Measurements from ENCODE around the gene RFX4.

DNA sequence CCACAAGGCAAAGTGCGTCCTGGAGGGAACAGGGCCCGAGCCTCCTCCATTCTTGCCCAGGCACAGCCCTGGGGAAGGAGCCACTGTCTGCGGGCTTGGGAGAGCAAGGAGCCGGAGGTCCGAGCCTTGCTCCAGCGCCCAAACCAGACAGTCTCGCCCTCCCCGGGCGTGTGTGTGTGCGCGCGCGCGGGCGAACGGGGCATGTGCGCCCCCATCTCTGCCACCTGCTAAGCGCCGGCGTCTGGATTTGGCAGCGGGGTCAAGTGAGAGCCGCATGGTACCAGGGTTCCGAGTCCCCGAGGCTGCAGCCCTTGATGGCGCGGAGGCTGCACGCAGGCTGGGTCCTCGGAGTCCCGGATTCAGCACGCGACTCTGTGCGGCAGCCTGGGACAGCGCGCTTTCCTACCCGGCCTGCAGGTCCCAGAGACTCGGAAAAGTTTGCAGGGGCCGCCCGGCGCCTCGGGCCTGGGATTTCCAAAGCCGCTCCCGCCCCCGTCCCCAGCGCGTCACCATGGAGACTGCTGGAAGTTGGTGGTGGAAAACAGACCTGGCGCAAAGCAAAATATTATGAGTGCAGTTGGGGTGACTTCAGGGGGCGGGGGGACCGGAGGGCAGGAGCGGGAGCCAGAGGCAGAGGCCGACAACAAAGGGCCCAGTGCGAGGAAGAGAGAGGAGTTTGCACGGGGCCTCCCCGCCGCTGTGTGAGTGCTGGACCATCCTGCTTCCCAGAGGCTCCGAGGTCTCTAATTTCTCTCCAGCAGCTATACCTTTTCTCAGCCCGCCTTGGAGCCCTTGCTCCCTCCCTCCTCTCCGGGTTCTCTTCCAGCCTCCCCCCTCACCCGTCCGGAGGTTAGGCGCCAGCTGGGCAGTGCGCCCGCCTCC is 4.2 kb downstream of the RFX4 start:
- TF ChIP-seq CTCF (IDR thresholded peaks at IDR 0.05 in 2 of 3, conservative IDR thresholded peaks at IDR 0.05 in 1 of 3; ENCODE audit: control insufficient read depth in 2 of 3, extremely low read depth in 1 of 3, insufficient read depth in 1 of 3, low read depth in 3 of 3, low read length in 3 of 3) (no peak), SIN3A (IDR thresholded peaks at IDR 0.05; ENCODE audit: low read depth, low read length) (no peak), EP300 (IDR thresholded peaks at IDR 0.05; ENCODE audit: borderline replicate concordance in 1 of 2, control insufficient read depth in 1 of 2, low read depth in 2 of 2, low read length in 2 of 2) (no peak), RCOR1 (conservative IDR thresholded peaks at IDR 0.05; ENCODE audit: low read depth, low read length) (no peak)

Data from GM12878 (cell line).